Neural cell (in vitro differentiated cells): ENCODE results near the gene LCOR. TPM values are rescaled to one million over a fixed set of nuclear protein-coding genes. Genes with fewer than 3 reads are reported as not detected.

ENCODE experiments used
- H2AFZ ChIP-seq: fragments of 200-600, 300-800 bp; sonication (generic), shearing (Covaris generic); 2 replicates; pipeline ENCODE4 v1.6.0; 2014; ENCODE audit warnings: low read depth, mild to moderate bottlenecking, antibody characterized with exemption, low read length, moderate library complexity
- H3F3A ChIP-seq: fragments of 200-600 bp; shearing (Covaris generic); 2 replicates; pipeline ENCODE4 v1.6.1; 2016; ENCODE audit warnings: mild to moderate bottlenecking, moderate library complexity, mixed read lengths, antibody characterized with exemption, low read length; ENCODE audit not compliant: insufficient read depth, poor library complexity, severe bottlenecking
- H3K27ac ChIP-seq: fragments of 200-600, 300-800 bp; sonication (generic), shearing (Covaris generic); 2 replicates; pipeline ENCODE4 v1.5.1; 2014; ENCODE audit warnings: mild to moderate bottlenecking, low read length, moderate library complexity
- H3K27me3 ChIP-seq: fragments of 300-800, 200-600 bp; sonication (generic), shearing (Covaris generic); 2 replicates; pipeline ENCODE4 v1.6.0; 2014; ENCODE audit warnings: mild to moderate bottlenecking, low read depth, low read length, moderate library complexity; ENCODE audit not compliant: insufficient read depth
- H3K36me3 ChIP-seq: fragments of 300-800, 200-600 bp; sonication (generic), shearing (Covaris generic); 2 replicates; pipeline ENCODE4 v1.5.1; 2014; ENCODE audit warnings: mild to moderate bottlenecking, antibody characterized with exemption, low read length, moderate library complexity; ENCODE audit not compliant: insufficient read depth
- H3K4me2 ChIP-seq: fragments of 300-800, 200-600 bp; sonication (generic), shearing (Covaris generic); 2 replicates; pipeline ENCODE4 v1.6.0; 2014; ENCODE audit warnings: mild to moderate bottlenecking, low read length
- H3K4me3 ChIP-seq: fragments of 300-800, 200-600 bp; sonication (generic), shearing (Covaris generic); 2 replicates; pipeline ENCODE4 v1.5.1; 2014; ENCODE audit warnings: mild to moderate bottlenecking, low read length, moderate library complexity
- H3K79me2 ChIP-seq: fragments of 200-600 bp; shearing (Covaris generic); replicated peaks from 2 replicates; pipeline ENCODE4 v1.6.0; 2014; ENCODE audit warnings: mild to moderate bottlenecking, low read length, moderate library complexity; ENCODE audit not compliant: insufficient read depth
- H3K9ac ChIP-seq: fragments of 300-800, 200-600 bp; sonication (generic), shearing (Covaris generic); 2 replicates; pipeline ENCODE4 v1.6.1; 2016; ENCODE audit warnings: mild to moderate bottlenecking, low read length, mixed read lengths
- H3K9me2 ChIP-seq: fragments of 200-600 bp; shearing (Covaris generic); 2 replicates; pipeline ENCODE4 v1.6.1; 2016; ENCODE audit warnings: mild to moderate bottlenecking, low read length, mixed read lengths; ENCODE audit not compliant: insufficient read depth
- H3K9me3 ChIP-seq: fragments of 200-600, 300-800 bp; sonication (generic), shearing (Covaris generic); 2 replicates; pipeline ENCODE4 v1.6.1; 2016; ENCODE audit warnings: mild to moderate bottlenecking, mixed run types, low read length, moderate library complexity, mixed read lengths
- H4K20me1 ChIP-seq: fragments of 200-600 bp; shearing (Covaris generic); 2 replicates; pipeline ENCODE4 v1.6.1; 2016; ENCODE audit warnings: mild to moderate bottlenecking, mixed run types; ENCODE audit not compliant: insufficient read depth
- CTCF ChIP-seq: fragments of 450-650 bp; IDR thresholded peaks from 2 replicates; pipeline ENCODE4 v1.5.1; 2014; ENCODE audit warnings: antibody characterized with exemption, mild to moderate bottlenecking, moderate library complexity; ENCODE audit not compliant: poor library complexity, severe bottlenecking
- EP300 ChIP-seq: fragments of 450-650 bp; conservative IDR thresholded peaks from 2 replicates; pipeline ENCODE4 v1.6.1; 2014; ENCODE audit warnings: antibody characterized with exemption, mild to moderate bottlenecking, moderate library complexity; ENCODE audit not compliant: poor library complexity, severe bottlenecking
- EZH2 ChIP-seq: fragments of 200-600, 300-800 bp; shearing (Covaris generic), sonication (generic); IDR thresholded peaks from 2 replicates; pipeline ENCODE4 v1.6.1; 2014; ENCODE audit warnings: antibody characterized with exemption, low read length, borderline replicate concordance, mild to moderate bottlenecking; ENCODE audit not compliant: insufficient read depth, poor library complexity, severe bottlenecking
- MXI1 ChIP-seq: fragments of 450-650 bp; conservative IDR thresholded peaks from 2 replicates; pipeline ENCODE4 v1.6.1; 2014; ENCODE audit warnings: antibody characterized with exemption, mild to moderate bottlenecking; ENCODE audit not compliant: poor library complexity, severe bottlenecking
- POLR2AphosphoS5 ChIP-seq: IDR thresholded peaks from 2 replicates; pipeline ENCODE4 v1.6.1; 2012
- RAD21 ChIP-seq: fragments of 450-650 bp; conservative IDR thresholded peaks from 2 replicates; pipeline ENCODE4 v1.6.1; 2014; ENCODE audit warnings: antibody characterized with exemption, mild to moderate bottlenecking, moderate library complexity
- REST ChIP-seq: IDR thresholded peaks from 2 replicates; pipeline ENCODE4 v1.6.1; 2012; ENCODE audit warnings: borderline replicate concordance
- SMC3 ChIP-seq: fragments of 450-650 bp; conservative IDR thresholded peaks from 2 replicates; pipeline ENCODE4 v1.6.1; 2014; ENCODE audit warnings: antibody characterized with exemption, mild to moderate bottlenecking, moderate library complexity; ENCODE audit not compliant: poor library complexity
- TAF1 ChIP-seq: IDR thresholded peaks from 2 replicates; pipeline ENCODE4 v1.6.1; 2012; ENCODE audit warnings: low read depth
- polyA plus RNA-seq: library from polyadenylated mRNA; depleted of rRNA; stranded (reverse); fragments of >200 nt; gene quantifications from 2 replicates; pipeline ENCODE4 v1.2.3, GENCODE V29; 2014

Gene LCOR
- polyA plus RNA-seq, 1 donor from 2014 or later, result 61.1 TPM

- no peaks in the 10 kb centered on the region for H3K9me2 ChIP-seq
- no peak overlapping the region for H3K9ac ChIP-seq
- H3K9me3 ChIP-seq, result no peaks in the 10 kb centered on the region
- TF ChIP-seq CTCF (no peak), EZH2 (no peak), SMC3 (no peak), MXI1 (no peak), EP300 (no peak), POLR2AphosphoS5 (no peak), REST (no peak), TAF1 (no peak), RAD21 (no peak)
- H3K36me3 ChIP-seq, result no peaks in the 10 kb centered on the region
- H3K79me2 ChIP-seq, result no peaks in the 10 kb centered on the region
- H4K20me1 ChIP-seq, result no peaks in the 10 kb centered on the region
- no peak overlapping the region for H3K27ac ChIP-seq
- no peaks in the 10 kb centered on the region for H3F3A ChIP-seq
- H3K4me3 ChIP-seq, result no peak overlapping the region
- H3K4me2 ChIP-seq, result no peak overlapping the region
- no peaks in the 10 kb centered on the region for H3K27me3 ChIP-seq
- no peak overlapping the region for H2AFZ ChIP-seq
These were observed 207.6 kb downstream of the LCOR start for GRCh38 chr10:97039538-97040247.

GRCh38 chr10:97040248-97040584, 208.1 kb downstream of the LCOR start:
- no peaks in the 10 kb centered on the region for H3K9me2 ChIP-seq
- no peaks in the 10 kb centered on the region for H3F3A ChIP-seq
- no peaks in the 10 kb centered on the region for H3K27me3 ChIP-seq
- no peaks in the 10 kb centered on the region for H3K36me3 ChIP-seq
- TF ChIP-seq EZH2, result no peak
- TF ChIP-seq EP300, result no peak
- TF ChIP-seq POLR2AphosphoS5, result no peak
- no peak for TF ChIP-seq SMC3
- TF ChIP-seq TAF1, result no peak
- no peak for TF ChIP-seq RAD21
- no peak for TF ChIP-seq MXI1
- TF ChIP-seq CTCF, result no peak
- no peaks in the 10 kb centered on the region for H3K9me3 ChIP-seq
- H4K20me1 ChIP-seq, result no peaks in the 10 kb centered on the region
- no peak overlapping the region for H3K9ac ChIP-seq
- no peak overlapping the region for H3K4me2 ChIP-seq
- H3K4me3 ChIP-seq, result no peak overlapping the region
- H2AFZ ChIP-seq, result no peak overlapping the region
- no peaks in the 10 kb centered on the region for H3K79me2 ChIP-seq
- no peak overlapping the region for H3K27ac ChIP-seq
